RWPE2 (cell line): ENCODE measurements around the gene KRTAP10-5.

Source experiments
- ATAC-seq: fragments of 200-7000 bp; cut with Tn5 transposase; 3 replicates; pipeline ENCODE4 v1.9.1; 2021; ENCODE audit warnings: low read depth
- DNase-seq: peaks from one replicate; pipeline ENCODE4 v3.0.0-alpha.2; 2020; ENCODE audit warnings: low spot score
- H3K27ac ChIP-seq: fragments of 450-650 bp; 2 replicates; pipeline ENCODE4 v1.5.1; 2017; ENCODE audit warnings: mild to moderate bottlenecking; ENCODE audit not compliant: poor library complexity, severe bottlenecking
- H3K27me3 ChIP-seq: fragments of 250-450 bp; sonication (Bioruptor Pico); 2 replicates; pipeline ENCODE4 v1.5.1; 2021; ENCODE audit warnings: mild to moderate bottlenecking, moderate library complexity; ENCODE audit not compliant: insufficient read depth, poor library complexity, severe bottlenecking
- H3K36me3 ChIP-seq: fragments of 250-450 bp; sonication (Bioruptor Pico); 2 replicates; pipeline ENCODE4 v1.5.1; 2020; ENCODE audit warnings: low read depth, mild to moderate bottlenecking, moderate library complexity
- H3K4me1 ChIP-seq: fragments of 250-450 bp; sonication (Bioruptor Pico); 2 replicates; pipeline ENCODE4 v1.5.1; 2021; ENCODE audit warnings: mild to moderate bottlenecking, moderate library complexity; ENCODE audit not compliant: insufficient read depth, poor library complexity, severe bottlenecking
- H3K4me3 ChIP-seq: fragments of 250-450 bp; sonication (Bioruptor Pico); 2 replicates; pipeline ENCODE4 v1.5.1; 2021; ENCODE audit warnings: mild to moderate bottlenecking, moderate library complexity; ENCODE audit not compliant: severe bottlenecking
- H3K9me3 ChIP-seq: fragments of 250-450 bp; sonication (Bioruptor Pico); 2 replicates; pipeline ENCODE4 v1.5.1; 2021; ENCODE audit warnings: mild to moderate bottlenecking, moderate library complexity; ENCODE audit not compliant: severe bottlenecking
- CTCF ChIP-seq: fragments of 450-650 bp; IDR thresholded peaks from one replicate; pipeline ENCODE4 v1.5.1; 2017; ENCODE audit warnings: mild to moderate bottlenecking, moderate library complexity; ENCODE audit not compliant: poor library complexity, severe bottlenecking

Gene KRTAP10-5

GRCh38 chr21:44530903-44531605 lies 49.4 kb downstream of the KRTAP10-5 start:
- no peaks in the 10 kb centered on the region for H3K27me3 ChIP-seq
- H3K27ac ChIP-seq = no peak overlapping the region
- TF ChIP-seq CTCF = no peak
- H3K4me3 ChIP-seq = no peak overlapping the region
- DNase-seq = no peak
- H3K4me1 ChIP-seq = no peaks in the 10 kb centered on the region
- no peaks in the 10 kb centered on the region for H3K36me3 ChIP-seq
- no peak for ATAC-seq
- no peaks in the 10 kb centered on the region for H3K9me3 ChIP-seq

- Histone ChIP-seq H3K4me3 (no peak overlapping the region), H3K27ac (no peak overlapping the region), H3K4me1 (no peaks in the 10 kb centered on the region), H3K36me3 (no peaks in the 10 kb centered on the region), H3K9me3 (no peaks in the 10 kb centered on the region), H3K27me3 (no peaks in the 10 kb centered on the region)
- no peak for ATAC-seq
- TF ChIP-seq CTCF = no peak
- peak; percentile 40 for DNase-seq
These were observed 50.0 kb downstream of the KRTAP10-5 start for GRCh38 chr21:44530221-44530902.

GRCh38 chr21:44529503-44530125 lies 50.8 kb downstream of the KRTAP10-5 start:
- H3K27ac ChIP-seq = no peak overlapping the region
- H3K27me3 ChIP-seq = no peaks in the 10 kb centered on the region
- DNase-seq = no peak
- no peaks in the 10 kb centered on the region for H3K36me3 ChIP-seq
- H3K9me3 ChIP-seq = peaks cover under 1% of the 10 kb centered on the region
- ATAC-seq = no peak
- no peak for TF ChIP-seq CTCF
- no peaks in the 10 kb centered on the region for H3K4me1 ChIP-seq
- no peak overlapping the region for H3K4me3 ChIP-seq
